ENCODE data around the gene TNS2.
"Not testable (repeated sequence)": the region's sequence is repeated elsewhere in the genome, so short reads cannot be mapped to it uniquely, and the experiment has no call there.

TNS2 gene

DNA sequence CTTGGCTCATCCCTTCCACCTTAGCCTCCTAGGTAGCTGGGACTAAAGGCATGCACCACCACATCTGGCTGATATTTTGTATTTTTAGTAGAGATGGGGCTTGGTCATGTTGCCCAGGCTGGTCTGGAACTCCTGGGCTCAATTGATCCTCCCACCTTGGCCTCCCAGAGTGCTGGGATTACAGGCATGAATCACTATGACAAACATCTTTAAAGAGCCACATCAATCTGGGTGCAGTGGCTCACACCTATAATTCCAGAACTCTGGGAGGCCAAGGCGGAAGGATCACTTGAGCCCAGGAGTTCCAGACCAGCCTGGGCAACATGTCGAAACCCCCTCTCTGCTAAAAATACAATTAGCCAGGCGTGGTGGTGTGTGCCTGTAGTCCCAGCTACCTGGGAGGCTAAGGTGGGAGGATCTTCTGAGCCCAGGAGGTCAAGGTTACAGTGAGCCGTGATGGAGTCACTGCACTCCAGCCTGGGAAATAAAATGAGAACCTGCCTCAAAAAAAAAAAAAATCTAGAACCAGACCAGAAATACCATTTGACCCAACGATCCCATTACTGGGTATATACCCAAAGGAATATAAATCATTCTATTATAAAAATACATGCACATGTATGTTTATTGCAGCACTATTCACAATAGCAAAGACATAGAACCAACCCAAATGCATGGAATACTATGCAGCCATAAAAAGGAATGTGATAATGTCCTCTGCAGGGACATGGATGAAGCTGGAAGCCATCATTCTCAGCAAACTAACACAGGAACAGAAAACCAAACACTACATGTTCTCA lies 45.1 kb downstream of the TNS2 start:
- DNase-seq, result not testable (repeated sequence)

DNA sequence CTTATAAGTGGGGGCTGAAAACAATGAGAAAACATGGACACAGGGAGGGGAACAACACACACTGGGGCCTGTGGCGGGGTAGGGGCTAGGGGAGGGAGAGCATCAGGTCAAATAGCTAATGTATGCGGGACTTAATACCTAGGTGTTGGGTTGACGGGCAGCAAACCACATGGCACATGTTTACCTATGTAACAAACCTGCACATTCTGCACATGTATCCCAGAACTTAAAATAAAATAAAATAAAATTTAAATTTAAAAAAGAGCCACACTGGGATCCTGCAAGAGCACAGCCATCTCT lies 45.7 kb downstream of the TNS2 start:
- not testable (repeated sequence) for DNase-seq

DNA sequence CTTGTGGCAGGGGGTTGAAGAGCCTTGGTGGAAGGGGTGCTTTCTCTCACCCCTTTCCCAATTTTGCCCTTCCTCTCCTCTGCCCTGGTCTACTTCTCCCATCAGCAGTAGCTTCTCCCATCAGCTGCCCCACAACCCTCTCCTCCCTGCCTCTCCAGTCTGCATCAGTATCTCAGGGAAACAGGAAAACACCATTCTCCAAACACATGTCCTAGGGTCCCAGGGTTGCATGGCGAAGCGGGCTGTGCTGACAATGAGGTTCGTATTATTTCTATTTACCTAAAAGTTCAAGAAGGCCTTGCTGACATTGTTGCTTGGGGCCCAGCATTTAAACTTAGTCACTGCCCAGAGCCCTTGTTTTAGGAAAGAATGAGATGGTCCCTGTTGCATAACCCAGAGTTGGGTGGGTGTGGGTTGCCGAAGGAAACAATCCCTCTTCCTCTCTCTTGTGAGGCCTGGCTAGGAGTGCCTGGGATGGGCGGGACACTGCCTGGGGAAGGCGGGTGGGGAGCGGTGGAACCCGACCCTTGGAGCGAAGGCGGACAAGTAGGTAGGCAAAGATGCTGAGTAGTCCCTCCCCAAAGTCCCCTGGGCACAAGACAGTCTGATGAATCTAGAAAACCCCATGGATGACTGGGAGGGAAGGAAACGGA lies 46.4 kb downstream of the TNS2 start:
- DNase-seq, result no peak

DNA sequence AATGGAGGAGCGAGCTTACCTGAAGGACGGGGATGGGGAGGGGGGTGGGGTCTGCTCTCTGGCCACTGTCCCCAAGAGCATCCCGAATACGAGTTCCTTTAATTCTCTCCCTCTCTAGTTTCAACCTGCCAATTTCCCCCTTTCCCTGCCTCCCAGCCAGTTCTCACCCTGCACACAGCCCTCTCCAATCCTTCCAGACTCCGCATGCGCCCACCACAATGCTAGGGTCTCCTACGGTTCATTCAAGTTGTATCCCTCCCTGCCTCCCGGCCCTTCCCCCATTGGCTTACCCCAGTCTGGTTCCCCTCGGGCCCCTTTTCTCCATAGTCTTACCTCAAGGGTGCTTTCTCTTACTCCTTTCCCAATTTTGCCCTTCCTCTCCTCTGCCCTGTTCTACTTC lies 46.9 kb downstream of the TNS2 start:
- no peak for DNase-seq

DNA sequence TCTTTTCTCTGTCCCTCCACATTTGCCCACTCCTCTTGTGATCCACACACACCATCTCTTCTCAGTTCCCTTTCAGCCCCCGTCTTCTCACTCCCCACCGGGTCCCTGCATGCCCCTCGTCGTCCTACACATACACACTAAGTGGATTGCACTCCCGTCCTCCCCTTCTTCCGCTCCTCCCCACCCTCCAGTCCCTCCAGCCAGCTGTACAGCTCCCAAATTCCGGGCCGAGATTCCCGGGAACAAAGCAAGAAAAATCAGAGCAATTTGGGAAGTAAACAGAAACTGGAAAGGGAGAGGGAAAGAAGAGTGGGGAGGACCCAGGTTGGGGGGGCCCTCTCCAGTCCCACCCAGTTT lies 47.3 kb downstream of the TNS2 start:
- DNase-seq, result no peak

DNA sequence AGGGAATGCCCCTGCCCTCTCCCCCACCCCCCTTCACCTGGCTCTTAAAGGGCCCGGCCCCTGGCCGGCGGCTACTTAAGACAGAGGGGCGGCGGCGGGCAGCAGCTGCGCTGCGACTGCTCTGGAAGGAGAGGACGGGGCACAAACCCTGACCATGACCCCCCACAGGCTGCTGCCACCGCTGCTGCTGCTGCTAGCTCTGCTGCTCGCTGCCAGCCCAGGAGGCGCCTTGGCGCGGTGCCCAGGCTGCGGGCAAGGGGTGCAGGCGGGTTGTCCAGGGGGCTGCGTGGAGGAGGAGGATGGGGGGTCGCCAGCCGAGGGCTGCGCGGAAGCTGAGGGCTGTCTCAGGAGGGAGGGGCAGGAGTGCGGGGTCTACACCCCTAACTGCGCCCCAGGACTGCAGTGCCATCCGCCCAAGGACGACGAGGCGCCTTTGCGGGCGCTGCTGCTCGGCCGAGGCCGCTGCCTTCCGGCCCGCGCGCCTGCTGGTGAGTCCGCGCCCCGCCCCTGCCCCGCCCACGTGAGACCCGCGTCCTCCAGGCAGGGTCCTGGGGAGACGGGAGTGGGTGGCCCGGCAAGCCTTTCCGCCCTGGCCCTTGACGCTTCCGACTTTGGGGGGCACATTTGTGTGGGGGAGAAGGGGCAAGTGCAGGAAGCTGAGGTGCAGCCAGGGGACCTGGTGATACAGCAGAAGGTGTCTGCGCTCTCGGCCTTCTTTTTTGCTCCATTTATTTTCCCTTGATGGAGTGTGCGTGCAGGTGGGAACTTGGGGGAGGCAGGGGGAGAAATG lies 47.9 kb downstream of the TNS2 start, which contains the start of gene IGFBP6:
Gene IGFBP6, plus strand, starts transcription at position 104 of the 790 bp plus-strand sequence. Its CDS starts 51 bp downstream, at position 155.
- DNase-seq, result peak in 1 of 2 experiments; percentile 70

DNA sequence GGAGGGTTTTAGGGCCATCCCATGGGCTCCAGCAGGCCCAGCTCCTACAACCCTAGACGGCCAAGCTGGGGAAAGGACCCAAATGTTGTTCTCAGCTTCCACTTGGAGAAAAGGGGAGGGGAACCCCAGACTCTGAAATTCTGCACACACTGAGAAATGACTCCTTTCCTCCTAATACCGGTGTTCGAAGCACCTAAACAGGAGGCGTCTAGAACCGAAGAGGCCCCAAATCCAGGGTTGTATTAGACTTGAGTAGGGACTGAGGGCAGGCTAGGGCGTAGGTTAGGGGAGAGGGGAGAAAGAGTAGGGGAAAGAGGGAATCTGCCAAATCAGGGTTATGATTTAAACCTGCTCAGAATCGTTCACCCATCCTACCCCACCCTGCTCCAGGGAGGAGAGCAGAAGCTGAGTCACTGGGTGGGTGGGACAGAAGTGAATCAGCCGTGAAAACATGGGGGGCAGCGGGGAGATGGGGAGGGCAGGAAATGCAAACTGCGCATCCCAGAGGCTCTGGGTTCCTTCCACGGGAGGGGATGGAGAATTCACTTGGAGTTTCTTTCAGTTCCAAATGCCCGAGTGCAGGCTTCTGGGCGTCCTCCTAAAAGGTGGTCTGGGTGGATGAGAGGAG lies 48.6 kb downstream of the TNS2 start:
- DNase-seq, result no peak

DNA sequence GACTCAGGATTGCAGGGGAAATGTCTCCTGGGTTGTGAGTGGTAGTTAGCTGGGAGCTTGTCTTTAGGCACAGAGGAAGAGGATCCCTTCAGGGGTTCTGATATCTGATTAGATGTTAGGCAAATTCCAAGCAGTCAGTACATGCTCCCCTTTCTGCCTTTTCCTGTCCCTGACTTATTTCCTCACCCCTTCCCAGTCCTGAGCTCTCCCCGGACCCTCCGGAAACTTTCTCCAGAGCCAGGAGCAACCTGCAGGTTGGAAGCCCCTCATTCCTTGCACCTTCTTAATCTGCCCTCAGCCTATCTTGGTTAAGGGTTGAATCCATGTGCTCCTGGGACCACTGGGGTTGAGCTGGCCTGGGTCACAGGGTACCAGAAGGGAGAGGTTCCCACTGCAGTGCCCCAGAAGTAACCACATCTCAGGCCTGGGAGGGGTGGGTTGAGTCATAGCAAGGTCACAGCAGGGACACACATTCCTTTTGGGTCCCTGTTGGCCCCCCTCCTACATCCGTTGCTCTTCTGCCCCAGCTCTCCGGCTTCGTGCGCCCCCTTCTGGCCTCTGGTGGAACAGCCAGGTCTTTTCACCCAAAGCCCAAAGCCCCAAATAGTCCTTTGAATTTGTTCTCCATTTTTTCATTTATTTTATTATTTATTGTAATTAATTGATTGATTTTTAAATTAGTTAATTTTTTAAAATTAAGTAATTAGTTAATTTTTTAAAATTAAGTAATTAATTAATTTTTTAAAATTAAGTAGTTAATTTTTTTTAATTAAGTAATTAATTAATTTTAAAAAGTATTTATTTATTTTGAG lies 49.4 kb downstream of the TNS2 start:
- peak; percentile 29 to 73 for DNase-seq

DNA sequence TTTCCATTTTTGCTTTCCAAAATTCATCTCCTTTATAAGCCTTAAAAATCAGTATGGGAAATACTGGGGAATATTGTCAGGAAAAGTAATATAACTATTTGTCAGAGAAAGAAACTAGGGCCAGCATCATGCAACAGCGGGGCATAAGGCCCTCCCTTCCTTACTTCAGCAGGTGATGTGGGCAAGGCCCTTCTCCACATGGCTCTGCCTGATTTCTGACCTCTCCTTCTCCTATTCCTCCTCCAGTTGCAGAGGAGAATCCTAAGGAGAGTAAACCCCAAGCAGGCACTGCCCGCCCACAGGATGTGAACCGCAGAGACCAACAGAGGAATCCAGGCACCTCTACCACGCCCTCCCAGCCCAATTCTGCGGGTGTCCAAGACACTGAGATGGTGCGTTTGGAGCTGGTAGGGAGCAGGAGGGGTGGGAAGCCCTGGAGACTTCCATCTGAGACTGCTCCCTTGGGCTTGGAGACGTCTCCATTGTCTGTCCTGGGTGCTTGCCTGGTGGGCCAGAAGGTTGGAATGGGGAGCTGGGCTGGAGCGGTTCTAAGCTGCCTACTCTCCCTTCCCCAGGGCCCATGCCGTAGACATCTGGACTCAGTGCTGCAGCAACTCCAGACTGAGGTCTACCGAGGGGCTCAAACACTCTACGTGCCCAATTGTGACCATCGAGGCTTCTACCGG lies 50.7 kb downstream of the TNS2 start:
- DNase-seq, result no peak

DNA sequence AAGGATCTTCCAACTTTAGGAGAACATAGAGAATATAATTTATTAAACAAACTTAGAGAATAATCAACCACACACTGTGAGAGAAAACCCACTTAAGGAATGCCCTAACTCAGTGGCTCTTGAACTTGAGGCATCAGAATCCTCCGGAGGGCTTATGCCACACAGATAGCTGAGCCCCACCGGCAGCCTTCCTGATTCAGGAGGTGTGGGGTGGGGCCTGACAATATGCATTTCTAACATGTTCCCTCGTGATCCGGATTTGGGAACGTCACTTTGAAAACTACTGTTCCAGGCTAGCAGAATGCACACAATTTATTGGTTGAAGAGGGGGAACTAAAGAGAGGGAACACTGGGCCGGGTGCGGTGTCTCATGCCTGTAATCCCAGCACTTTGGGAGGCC lies 51.4 kb downstream of the TNS2 start:
- no peak for DNase-seq

DNA sequence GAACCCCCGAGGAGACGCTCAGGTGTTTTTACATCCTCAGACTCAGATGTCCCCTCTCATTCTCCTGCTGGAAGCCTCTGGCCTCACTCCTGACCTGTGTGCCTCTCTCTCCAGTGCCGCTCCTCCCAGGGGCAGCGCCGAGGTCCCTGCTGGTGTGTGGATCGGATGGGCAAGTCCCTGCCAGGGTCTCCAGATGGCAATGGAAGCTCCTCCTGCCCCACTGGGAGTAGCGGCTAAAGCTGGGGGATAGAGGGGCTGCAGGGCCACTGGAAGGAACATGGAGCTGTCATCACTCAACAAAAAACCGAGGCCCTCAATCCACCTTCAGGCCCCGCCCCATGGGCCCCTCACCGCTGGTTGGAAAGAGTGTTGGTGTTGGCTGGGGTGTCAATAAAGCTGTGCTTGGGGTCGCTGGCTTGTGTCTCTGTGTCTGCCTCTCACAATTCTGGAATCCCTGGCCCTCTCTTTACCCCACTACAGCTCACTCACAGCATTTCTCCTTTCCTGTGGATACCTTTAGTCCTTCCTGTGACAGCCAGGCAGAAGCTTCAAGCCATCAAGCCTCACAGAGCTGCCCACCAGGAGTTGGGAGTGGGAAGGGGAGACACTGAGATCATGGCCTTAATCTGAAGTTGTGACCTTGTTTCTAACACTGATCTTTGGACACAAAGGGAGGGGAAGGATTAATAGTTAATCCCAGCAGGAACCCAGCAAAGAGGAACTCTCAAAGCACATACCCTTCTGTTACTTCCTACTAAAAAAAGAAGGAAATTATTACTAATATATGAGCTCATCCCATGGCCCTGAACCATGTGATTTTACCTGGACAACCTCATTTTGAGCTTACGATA lies 52.3 kb downstream of the TNS2 start:
- no peak for DNase-seq

DNA sequence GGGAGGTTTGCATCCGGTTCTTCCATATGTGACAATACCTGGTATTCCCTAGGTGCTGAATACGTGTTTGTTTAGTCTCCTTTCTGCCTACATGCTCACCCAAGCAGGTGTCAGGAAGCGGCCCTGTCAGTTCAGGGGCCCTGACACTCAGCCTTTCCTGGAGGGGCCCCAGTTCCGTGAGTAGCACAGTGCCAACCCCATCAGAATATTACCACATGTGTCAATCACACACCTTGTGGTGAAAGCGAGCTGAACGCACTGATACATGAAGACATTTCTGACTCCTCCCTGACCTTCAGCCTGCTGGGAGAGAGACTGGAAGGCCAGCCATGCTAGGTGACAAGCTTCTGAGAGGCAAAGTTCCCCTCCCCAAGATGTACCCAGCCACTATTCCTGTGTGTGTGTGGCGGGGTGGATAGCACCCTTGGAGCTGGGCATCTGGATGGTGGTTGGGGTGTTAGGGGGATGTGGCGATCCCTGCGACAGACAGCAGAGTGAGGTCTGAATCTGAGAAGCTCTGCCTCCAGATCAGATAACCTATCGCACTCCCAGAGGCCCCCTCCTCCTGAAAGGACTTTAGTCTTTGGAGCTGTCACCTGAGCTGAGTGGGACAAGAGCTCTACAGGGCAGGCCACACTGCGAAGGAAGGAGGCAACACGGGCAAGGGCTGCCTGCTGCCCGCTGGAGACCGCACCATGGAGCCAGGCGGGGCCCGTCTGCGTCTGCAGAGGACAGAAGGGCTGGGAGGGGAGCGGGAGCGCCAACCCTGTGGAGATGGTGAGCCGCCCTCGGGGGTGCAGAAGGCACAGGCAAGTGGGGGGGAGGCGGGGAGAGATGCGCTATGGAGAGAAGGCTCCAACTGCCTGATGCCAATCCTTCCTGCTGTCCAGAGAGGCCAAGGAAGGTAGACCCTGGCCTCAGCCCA lies 53.3 kb downstream of the TNS2 start, which contains the start of gene SOAT2:
Gene SOAT2, plus strand, starts transcription at position 604 of the 925 bp plus-strand sequence. Its CDS starts 92 bp downstream, at position 696.
- DNase-seq, result peak in 1 of 2 experiments; percentile 10

DNA sequence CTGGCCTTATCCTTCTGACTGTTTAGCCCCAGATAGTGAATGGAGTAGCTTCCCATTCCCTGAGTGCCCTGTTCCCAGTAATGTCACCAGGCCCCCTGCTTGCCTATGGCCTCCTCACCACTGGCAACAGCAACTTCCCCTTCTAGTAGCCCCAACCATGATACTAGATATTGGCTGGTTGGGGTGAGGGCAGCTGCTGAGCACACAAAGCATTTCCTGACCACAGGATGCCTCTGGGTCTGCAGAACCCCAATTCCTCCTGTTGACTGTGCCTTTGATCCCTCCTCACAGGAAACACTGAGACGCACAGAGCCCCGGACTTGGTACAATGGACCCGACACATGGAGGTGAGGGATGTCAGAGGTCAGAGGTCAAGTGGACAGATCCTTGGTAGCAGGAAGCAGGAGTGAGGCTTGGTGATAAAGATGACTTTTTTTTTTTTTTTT lies 54.0 kb downstream of the TNS2 start:
- no peak for DNase-seq

DNA sequence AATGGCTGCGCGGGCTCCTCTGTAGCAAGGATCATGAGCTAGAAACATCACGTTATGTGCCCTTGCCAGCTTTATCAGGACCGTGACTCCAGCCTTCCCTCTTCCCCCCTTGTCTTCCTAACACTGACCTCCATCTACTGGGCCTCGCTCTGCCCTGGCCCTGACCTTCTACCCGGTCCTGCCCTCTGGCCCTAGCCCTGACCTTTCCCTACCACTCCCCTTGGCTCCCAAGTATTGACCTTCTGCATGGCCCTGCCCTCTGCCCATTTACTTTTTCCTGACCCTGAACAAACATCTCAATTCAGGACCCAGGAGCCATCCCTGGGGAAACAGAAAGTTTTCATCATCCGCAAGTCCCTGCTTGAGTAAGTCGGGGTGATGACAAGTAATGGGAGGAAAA lies 55.4 kb downstream of the TNS2 start:
- no peak for DNase-seq

DNA sequence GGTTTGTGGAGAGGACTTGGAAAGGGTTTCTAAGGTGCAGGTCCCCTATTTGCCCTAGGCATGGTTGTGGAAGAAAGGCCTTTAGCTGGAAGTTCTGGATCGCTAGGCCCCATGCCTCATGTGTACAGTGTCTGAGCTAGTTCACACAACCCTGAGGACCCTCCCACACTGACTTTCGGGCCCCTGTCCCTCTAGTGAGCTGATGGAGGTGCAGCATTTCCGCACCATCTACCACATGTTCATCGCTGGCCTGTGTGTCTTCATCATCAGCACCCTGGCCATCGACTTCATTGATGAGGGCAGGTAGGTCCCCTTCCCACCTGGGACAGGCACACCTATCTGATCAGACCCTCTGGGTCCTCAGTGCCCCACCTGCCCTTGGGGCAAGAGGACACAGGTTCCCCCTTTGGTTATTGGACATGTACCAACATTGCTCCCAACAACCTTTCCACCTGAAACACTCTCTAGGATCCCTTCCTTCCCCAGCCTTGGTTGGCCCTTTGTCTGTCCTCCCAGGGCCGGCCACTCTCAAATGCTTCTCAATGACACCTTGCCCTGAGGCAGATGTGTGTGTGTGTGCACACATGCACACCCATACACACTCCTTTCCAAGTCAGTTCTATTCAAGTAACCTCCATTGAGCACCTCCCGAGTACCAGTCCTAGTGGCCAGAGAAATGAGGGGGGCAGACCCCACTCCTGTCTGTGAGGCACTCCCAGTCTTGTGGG lies 56.0 kb downstream of the TNS2 start:
- DNase-seq, result no peak

DNA sequence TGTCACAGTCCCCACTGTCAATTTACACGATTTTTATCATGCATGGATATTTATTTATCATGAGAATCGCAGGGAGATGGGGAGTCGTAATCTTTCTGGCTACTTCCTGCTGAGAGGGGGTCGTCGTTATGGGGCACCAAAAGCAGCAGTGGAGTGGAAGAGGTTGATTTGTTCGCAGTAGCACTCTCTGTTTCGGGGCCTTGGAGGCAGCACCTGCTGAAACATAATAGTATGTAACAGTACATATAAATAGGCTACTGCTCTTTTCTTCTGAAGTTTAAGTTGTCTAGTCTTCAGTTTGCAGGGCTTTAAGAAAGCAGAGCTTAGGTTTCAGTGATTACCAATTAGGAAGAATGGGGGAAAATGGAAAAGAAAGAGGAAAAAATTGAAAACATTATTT lies 57.3 kb downstream of the TNS2 start:
- DNase-seq, result no peak

DNA sequence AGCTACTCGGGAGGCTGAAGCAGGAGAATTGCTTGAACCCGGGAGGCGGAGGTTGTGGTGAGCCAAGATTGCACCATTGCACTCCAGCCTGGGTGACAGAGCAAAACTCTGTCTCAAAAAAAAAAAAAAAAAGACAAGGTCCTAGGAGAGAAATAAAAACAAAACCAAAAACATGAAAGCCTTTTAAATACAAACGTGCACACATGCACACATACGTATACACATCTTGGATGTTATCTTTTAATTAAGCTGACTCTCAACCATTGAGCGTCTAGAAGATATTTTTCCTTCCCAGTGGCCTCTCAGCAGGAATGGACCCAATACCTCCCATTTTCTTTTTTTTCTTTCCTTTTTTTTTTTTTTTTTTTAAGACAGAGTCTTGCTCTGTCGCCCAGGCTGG lies 62.6 kb downstream of the TNS2 start:
- not testable (repeated sequence) for DNase-seq

DNA sequence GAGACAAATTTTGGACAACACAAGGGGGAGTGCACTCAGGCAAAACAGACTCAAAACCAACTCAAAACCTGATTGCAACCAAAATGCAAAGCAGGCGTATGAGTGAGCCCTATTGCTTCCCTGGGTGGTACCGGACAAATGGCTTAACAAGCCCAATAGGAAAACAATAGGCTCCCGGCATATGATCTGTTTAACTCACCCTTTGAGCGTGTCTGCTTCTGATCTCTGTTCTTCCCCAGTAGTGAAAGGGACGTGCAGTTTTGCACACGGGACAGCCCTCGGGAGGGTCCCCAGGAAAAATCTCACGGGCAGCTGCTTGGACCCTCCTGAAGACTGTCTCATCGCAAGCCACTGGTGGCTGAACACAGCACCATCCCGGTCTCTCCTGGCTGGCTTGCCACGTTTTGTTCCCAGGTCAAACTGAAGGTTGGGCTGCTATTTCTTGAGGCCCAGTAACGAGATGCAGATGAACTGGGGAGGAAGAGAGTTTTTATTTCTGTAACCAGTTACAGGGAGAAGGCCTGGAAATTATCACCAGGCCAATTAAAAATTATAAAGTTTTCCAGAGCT lies 63.4 kb downstream of the TNS2 start:
- peak in 1 of 2 experiments; percentile 24 for DNase-seq
